ENCODE results near the gene MBP.

The MBP gene

DNA sequence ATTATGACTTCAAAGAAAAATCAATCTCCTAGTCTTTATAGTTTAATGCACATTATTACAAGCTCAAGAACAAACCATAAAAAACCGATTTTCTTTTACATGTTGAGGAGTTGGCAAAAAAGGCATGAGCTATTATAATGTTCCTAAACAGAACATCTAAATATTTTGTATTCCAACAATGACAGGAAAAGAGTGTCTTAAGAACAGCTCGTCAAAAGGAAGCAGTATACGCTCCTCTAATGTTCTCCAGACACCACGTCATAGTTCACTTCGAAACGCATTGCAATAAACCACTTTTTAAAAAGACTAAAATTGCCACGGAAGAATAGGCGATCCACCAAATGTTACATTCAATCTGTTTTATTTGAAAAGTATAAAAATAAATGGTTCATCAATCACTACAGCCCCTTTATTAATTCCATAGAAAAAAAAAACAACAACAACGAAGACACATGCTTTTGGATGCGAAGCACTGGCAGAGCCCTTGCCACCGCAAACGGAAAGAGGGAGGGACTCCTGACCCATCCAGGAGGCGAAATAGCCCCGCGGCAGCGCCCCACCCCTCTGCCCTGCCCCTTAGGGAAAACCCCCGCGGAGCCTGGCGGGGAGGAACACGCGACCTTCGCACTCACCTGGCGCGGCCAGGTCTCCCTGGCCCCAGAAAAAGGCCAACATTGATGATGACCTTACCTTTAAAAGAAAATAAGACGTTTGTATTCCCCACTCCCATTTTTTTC is 45.8 kb downstream of the MBP start:
- Mint-ChIP-seq H3K4me1 (ENCODE audit: low read depth) (peaks cover 49% of the 10 kb centered on the region), H3K27ac (no peak overlapping the region), H3K9me3 (no peaks in the 10 kb centered on the region), H3K4me3 (no peak overlapping the region), H3K36me3 (ENCODE audit: low read depth) (peaks cover 35% of the 10 kb centered on the region), H3K27me3 (ENCODE audit: low read depth) (no peaks in the 10 kb centered on the region)

DNA sequence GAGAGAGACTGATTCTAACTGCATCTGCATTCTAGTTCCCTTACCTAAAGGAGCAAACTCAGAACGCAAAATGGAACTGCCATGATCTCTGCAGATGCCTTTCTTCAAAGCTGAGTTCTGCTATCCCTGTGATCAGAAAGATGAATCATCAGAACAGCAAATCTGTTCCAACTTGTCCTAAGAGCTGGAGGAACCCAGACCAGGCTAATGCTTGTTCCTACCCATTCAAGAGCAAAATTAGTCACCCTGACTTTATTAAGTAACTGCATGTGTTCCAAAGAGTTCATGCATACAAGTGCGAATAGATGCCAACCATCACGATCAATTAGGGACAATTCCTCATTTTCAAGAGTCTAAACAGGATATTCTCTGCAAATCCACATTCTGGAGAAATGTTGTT is 46.5 kb downstream of the MBP start:
- Mint-ChIP-seq H3K27me3 (ENCODE audit: low read depth) (no peaks in the 10 kb centered on the region), H3K4me3 (no peak overlapping the region), H3K27ac (peak overlapping the region; percentile 36), H3K9me3 (no peaks in the 10 kb centered on the region), H3K36me3 (ENCODE audit: low read depth) (peaks cover 37% of the 10 kb centered on the region), H3K4me1 (ENCODE audit: low read depth) (peaks cover 51% of the 10 kb centered on the region)

DNA sequence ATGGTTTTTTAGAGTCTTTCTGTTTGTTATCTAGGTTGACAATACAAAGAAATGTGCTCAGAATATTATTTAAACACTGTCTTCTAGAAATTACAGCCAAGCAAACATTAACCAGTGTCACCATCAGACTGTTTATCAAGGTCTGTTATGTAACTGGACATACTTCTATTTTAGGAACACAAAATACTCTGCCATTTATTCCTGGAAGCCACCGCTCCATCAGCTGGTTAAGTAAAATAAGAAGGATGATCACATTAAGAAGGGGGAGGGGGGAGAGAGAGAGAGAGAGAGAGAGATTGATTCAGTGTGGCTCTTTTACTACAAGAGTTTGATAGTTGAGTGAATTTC is 47.9 kb downstream of the MBP start:
- Mint-ChIP-seq H3K27ac (no peak overlapping the region), H3K36me3 (ENCODE audit: low read depth) (peaks cover 38% of the 10 kb centered on the region), H3K27me3 (ENCODE audit: low read depth) (no peaks in the 10 kb centered on the region), H3K4me3 (no peak overlapping the region), H3K9me3 (no peaks in the 10 kb centered on the region), H3K4me1 (ENCODE audit: low read depth) (peaks cover 53% of the 10 kb centered on the region)

DNA sequence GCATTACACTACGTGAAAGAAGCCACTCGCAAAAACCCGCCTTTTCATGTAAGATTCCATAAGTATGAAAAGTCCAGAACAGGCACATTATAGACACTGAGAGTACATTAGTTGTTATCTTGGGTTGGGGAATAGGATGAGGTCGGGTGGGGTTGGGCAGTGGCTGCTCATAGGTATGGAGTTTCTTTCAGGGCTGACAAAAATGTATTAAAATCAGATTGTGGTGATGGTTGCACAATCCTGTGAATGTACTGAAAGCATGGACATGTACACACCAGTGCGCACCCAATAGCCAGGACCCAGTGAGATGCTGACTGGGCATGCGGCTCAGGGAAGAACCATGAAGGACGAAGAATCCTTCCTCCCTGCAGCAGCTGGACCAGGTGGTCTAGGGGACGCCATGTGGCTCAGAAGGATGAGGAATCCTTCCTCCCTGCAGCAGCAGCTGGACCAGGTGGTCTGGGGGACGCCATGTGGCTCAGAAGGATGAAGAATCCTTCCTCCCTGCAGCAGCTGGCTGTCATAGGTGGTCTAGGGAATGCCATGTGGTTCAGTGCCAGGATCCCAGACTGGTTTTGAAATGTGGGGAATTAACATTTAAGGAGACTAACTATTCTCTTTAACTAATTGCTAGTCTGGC is 50.1 kb downstream of the MBP start:
- no peaks in the 10 kb centered on the region for H3K9me3 Mint-ChIP-seq
- no peak overlapping the region for H3K4me3 Mint-ChIP-seq
- H3K36me3 Mint-ChIP-seq (ENCODE audit: low read depth) = peaks cover 42% of the 10 kb centered on the region
- peaks cover 55% of the 10 kb centered on the region for H3K4me1 Mint-ChIP-seq (ENCODE audit: low read depth)
- H3K27me3 Mint-ChIP-seq (ENCODE audit: low read depth) = no peaks in the 10 kb centered on the region
- no peak overlapping the region for H3K27ac Mint-ChIP-seq

DNA sequence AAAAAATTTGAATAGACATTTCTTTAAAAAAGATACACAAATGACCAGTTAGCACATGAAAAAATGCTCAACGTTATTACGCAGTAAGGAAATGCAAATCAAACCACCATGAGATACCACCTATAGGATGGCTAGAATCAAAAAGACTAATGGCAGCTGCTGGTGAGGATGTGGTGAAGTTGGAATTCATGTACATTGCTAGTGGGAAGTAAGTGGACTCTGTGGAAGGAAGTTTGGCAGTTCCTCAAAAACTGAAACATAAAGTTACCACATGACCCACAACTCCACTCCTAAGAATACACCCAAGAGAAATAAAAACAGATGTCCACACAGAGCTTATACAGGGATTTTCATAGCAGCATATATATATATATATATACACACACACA is 51.2 kb downstream of the MBP start:
- no peak overlapping the region for H3K4me3 Mint-ChIP-seq
- no peak overlapping the region for H3K27ac Mint-ChIP-seq
- no peaks in the 10 kb centered on the region for H3K9me3 Mint-ChIP-seq
- no peaks in the 10 kb centered on the region for H3K27me3 Mint-ChIP-seq (ENCODE audit: low read depth)
- H3K4me1 Mint-ChIP-seq (ENCODE audit: low read depth) = peaks cover 55% of the 10 kb centered on the region
- H3K36me3 Mint-ChIP-seq (ENCODE audit: low read depth) = peaks cover 44% of the 10 kb centered on the region

DNA sequence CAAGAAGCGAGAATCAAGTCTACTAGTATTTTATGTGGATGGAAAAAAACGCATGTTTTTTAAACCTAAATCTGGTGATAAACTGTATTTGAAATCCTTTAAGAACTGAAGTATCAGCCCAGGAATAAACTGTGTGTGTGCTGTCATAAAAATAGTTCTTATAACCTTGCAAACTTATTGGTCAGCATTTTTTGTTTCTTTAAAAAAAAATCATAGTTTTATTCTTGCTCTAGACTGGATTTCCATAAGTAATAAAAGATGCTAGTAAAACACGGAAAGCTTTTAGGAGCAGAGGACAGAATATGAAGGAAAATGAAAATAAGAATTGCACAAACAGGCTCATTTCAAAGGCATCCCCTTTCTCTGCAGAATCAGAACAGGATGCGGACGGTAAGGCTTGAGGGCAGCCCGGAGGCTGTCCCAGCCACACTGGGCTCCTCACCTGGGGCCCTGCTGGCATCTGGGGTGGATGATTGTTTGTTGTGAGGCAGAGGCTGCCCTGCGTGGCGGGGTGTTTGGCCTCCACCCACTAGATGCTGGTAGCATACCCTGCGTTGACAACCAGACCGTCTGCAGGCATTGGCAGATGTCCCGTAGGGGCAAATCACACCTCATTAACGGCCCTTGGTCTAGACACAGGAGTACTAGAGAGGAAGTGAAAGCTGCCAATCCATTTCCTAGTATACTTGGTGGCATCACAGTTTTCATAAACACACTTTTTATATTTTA is 52.5 kb downstream of the MBP start:
- Mint-ChIP-seq H3K27ac (no peak overlapping the region), H3K9me3 (no peaks in the 10 kb centered on the region), H3K4me1 (ENCODE audit: low read depth) (peaks cover 51% of the 10 kb centered on the region), H3K36me3 (ENCODE audit: low read depth) (peaks cover 34% of the 10 kb centered on the region), H3K4me3 (no peak overlapping the region), H3K27me3 (ENCODE audit: low read depth) (no peaks in the 10 kb centered on the region)

DNA sequence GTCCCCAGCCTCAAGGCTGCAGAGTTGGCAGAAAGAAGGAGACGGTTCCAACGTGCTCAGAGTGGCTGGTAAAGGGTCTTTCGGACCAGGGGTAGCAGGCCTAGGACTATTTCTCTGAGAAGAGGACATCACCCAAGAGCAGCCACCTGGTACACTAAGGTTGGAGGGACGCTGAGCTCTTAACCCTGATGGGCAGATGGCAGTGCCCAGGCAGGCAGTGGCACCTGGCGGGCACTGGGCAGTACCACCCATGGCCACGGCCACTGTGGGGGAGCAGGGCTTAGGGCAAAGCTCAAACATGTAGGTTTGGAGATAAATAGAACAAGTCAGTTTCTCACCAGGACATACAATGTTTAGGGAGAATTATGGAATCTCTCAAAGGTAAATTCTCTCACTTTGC is 53.5 kb downstream of the MBP start:
- no peak overlapping the region for H3K4me3 Mint-ChIP-seq
- peaks cover 47% of the 10 kb centered on the region for H3K4me1 Mint-ChIP-seq (ENCODE audit: low read depth)
- no peak overlapping the region for H3K27ac Mint-ChIP-seq
- H3K9me3 Mint-ChIP-seq = no peaks in the 10 kb centered on the region
- H3K36me3 Mint-ChIP-seq (ENCODE audit: low read depth) = peaks cover 30% of the 10 kb centered on the region
- H3K27me3 Mint-ChIP-seq (ENCODE audit: low read depth) = no peaks in the 10 kb centered on the region

DNA sequence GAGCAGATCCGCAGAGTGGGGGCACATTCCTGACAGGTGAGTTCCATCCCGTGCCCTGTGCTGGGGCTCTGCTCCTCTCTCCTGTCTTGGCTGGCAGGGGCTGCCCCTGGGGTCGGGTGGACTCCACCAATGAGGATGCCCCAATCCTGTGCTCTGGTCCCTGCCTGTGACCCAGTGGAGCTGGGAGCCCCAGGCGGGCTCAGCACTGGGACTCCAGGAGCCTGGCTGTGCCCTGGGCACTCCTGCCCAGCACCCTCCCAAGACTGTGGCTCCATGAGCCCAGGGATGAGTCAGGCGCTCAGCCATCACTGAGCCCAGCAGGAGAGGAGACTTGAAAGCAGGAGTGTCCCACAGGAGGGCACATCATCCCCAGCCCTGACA is 53.9 kb downstream of the MBP start:
- Mint-ChIP-seq H3K36me3 (ENCODE audit: low read depth) (peaks cover 32% of the 10 kb centered on the region), H3K4me1 (ENCODE audit: low read depth) (peaks cover 47% of the 10 kb centered on the region), H3K27ac (no peak overlapping the region), H3K27me3 (ENCODE audit: low read depth) (no peaks in the 10 kb centered on the region), H3K9me3 (no peaks in the 10 kb centered on the region), H3K4me3 (no peak overlapping the region)

DNA sequence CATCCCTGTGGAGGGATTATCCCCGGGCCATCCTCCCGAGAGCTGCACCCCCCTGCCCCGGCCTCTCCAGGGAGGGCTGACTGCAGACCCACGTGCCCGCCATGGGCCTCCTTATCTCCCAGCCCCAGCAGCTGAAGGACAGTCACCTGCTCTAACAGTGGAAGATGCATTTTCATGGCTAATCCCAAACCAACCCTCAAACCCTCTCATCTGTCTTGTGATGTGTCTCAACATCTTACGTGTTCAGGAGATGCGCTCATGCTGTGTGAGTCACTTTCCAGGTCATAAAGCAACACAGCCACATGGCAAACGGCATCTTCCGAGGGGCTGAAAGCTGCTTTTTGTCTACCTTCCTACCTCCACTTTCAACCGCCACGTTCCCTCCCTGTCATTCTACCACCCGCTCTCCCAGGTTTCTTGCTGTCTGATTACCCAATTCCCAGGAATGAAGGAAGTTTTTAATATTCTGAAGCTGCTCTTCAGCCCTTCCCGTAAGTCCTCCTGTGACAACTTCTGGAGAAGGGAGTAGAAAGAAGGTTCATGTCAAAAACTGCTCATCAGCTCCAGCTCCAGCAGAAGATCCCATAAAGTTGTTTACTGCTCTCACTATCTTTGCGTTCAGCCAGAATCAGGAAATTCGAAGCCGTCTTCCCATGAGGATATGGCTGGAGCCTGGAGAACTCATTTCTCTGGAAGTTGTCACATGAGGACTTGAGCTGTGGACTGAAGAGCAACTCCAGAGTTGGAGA is 54.5 kb downstream of the MBP start:
- Mint-ChIP-seq H3K27me3 (ENCODE audit: low read depth) (no peaks in the 10 kb centered on the region), H3K4me3 (no peak overlapping the region), H3K4me1 (ENCODE audit: low read depth) (peaks cover 49% of the 10 kb centered on the region), H3K9me3 (no peaks in the 10 kb centered on the region), H3K36me3 (ENCODE audit: low read depth) (peaks cover 34% of the 10 kb centered on the region), H3K27ac (no peak overlapping the region)

DNA sequence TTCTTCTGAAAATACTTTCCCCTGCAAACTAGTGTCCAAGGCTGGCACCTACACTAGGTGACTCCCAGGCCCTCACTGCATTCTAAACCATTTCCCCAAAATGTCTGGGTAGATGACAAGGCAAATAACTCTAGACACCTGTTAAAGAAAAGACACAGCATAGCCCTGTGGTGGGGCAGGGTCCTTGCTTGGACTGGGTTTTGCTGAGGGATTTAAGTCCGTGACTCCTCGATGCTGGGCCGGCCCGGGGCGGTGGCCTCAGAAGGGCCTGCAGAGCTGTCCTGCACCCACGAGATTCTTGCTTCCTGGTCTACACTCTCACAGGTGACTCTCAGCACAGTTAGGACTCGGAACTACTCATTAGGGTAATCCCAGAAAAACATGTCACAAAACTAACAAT is 55.2 kb downstream of the MBP start:
- H3K27ac Mint-ChIP-seq = no peak overlapping the region
- H3K27me3 Mint-ChIP-seq (ENCODE audit: low read depth) = no peaks in the 10 kb centered on the region
- H3K36me3 Mint-ChIP-seq (ENCODE audit: low read depth) = peaks cover 33% of the 10 kb centered on the region
- no peaks in the 10 kb centered on the region for H3K9me3 Mint-ChIP-seq
- peaks cover 52% of the 10 kb centered on the region for H3K4me1 Mint-ChIP-seq (ENCODE audit: low read depth)
- H3K4me3 Mint-ChIP-seq = no peak overlapping the region

DNA sequence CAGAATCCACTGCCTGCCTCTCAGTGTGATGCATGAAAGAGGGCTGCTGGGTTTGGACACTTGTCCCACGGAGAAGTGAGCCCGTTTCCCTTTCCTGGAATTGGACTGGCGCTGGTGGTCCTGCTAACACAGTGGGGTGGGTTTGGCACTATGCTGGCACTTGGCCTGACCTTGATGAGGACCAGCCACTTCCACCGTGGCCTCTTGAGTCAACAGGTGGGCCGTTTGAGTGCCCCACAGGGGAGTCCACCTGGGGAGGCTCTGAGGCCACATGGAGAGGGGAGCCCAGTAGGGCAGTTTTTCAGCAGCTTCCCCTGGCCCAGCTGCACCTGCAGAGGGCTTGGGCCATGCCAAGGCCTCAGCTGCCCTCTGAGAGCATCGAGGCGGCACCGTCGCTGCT is 56.5 kb downstream of the MBP start:
- Mint-ChIP-seq H3K4me3 (no peak overlapping the region), H3K27ac (no peak overlapping the region), H3K9me3 (no peaks in the 10 kb centered on the region), H3K36me3 (ENCODE audit: low read depth) (peaks cover 29% of the 10 kb centered on the region), H3K27me3 (ENCODE audit: low read depth) (no peaks in the 10 kb centered on the region), H3K4me1 (ENCODE audit: low read depth) (peaks cover 56% of the 10 kb centered on the region)

DNA sequence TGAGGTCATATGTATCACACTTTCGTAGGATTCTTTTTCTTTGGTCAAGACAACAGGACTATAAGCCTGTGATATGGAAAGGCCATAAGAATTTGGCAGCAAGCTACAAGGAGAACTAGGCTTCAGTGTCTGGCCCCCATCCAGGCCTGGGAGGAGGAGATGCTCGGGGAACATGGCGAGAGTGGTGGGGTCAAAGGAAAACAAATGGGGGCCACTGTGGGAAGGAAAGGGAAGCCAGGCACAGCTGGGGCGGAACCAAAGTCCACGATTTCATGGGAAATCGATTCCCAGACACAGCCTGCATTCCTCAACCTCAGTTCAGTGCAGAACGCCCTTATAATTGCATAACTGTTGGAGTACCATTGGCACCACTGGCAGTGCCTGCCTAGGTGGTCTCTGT is 58.2 kb downstream of the MBP start:
- Mint-ChIP-seq H3K4me1 (ENCODE audit: low read depth) (peaks cover 61% of the 10 kb centered on the region), H3K27ac (no peak overlapping the region), H3K27me3 (ENCODE audit: low read depth) (no peaks in the 10 kb centered on the region), H3K36me3 (ENCODE audit: low read depth) (peaks cover 32% of the 10 kb centered on the region), H3K9me3 (no peaks in the 10 kb centered on the region), H3K4me3 (no peak overlapping the region)

DNA sequence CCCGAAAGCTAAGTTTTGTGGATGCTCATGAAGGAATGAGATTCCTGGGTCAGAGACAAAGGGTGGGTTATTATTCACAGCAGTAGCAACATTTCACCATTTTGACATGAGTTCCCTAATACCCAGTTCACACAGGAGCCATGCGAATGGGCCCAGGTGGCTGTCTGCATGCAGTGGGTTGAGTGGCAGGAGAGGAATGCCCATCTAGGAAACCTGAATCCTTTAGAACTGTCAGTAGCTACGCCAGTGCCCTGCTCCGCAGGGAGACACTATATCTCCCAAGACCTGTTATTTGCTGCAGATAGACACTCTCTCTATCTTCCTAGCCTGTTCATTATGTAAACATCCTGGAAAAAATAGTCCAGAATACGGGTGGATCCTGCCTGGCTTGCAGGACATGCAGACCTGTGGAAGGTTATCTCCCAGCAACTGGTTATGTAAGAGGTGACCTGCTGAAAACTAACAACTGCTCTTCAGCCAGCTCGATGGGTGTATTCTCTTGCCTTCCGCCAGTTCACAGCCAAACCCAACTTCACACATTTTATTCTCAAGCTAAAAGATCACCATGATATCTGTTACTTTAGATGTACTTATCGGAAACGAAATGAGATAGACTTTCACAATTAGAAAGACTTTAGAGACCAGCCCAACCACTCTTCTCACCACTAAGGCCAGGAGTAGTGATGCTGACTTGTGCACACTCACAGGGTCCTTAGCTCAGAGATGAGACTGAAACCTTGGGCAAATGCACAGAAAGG is 59.1 kb downstream of the MBP start:
- H3K4me3 Mint-ChIP-seq = no peak overlapping the region
- peaks cover 36% of the 10 kb centered on the region for H3K36me3 Mint-ChIP-seq (ENCODE audit: low read depth)
- no peaks in the 10 kb centered on the region for H3K27me3 Mint-ChIP-seq (ENCODE audit: low read depth)
- no peaks in the 10 kb centered on the region for H3K9me3 Mint-ChIP-seq
- H3K4me1 Mint-ChIP-seq (ENCODE audit: low read depth) = peaks cover 70% of the 10 kb centered on the region
- H3K27ac Mint-ChIP-seq = peak overlapping the region; percentile 79

DNA sequence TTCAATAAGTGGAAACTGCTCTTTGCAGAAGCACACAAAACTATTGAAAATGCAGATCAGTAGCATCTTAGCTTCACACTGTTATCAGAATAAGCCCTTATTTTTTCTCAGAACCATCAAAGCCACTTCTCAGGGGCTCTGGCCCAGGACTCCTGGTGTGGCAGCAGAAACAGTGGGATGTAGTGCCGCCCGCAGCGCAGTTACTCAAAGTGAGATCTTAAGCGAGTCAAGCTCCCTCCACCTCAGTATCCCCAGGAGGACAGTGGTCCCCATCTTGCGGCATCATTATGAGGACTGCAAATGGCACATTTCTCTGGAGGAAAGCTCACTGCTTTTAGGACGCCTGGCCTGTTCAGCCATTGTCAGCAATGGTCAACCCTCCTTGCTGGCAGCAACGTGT is 60.0 kb downstream of the MBP start:
- peaks cover 31% of the 10 kb centered on the region for H3K36me3 Mint-ChIP-seq (ENCODE audit: low read depth)
- peaks cover 75% of the 10 kb centered on the region for H3K4me1 Mint-ChIP-seq (ENCODE audit: low read depth)
- no peak overlapping the region for H3K27ac Mint-ChIP-seq
- no peak overlapping the region for H3K4me3 Mint-ChIP-seq
- no peaks in the 10 kb centered on the region for H3K9me3 Mint-ChIP-seq
- H3K27me3 Mint-ChIP-seq (ENCODE audit: low read depth) = no peaks in the 10 kb centered on the region

Measured in T-helper 1 cell treated with Interleukin-12 subunit alpha and Interleukin-12 subunit beta and Interleukin-4 antibody, amounts not matched to agents 30 μg/mL and 1 μg/mL, for 36 hours (primary cell).